ENCODE data around the gene GGT6.

GGT6 gene

DNA sequence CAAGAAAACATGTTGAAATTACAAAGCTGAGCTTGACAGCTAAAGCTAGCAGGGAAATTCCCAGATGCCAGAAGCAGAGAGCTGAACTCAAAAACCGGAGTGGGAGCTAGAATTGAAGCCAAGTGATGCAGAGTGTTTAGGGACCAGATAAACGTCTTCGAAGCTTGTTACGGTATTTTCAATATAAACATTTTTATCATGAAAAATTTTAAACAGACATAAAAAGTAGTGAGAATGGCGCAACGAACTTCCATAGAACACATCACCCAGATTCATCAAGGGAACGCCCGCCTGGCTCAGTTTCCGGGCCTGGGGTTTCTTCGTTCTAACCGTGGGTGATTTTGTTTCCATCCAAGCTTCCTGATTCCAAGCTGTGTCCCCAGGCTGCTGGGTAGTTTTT, 43.6 kb downstream of the GGT6 start:
- H3K9ac ChIP-seq (ENCODE audit: low read length), result no peak overlapping the region

DNA sequence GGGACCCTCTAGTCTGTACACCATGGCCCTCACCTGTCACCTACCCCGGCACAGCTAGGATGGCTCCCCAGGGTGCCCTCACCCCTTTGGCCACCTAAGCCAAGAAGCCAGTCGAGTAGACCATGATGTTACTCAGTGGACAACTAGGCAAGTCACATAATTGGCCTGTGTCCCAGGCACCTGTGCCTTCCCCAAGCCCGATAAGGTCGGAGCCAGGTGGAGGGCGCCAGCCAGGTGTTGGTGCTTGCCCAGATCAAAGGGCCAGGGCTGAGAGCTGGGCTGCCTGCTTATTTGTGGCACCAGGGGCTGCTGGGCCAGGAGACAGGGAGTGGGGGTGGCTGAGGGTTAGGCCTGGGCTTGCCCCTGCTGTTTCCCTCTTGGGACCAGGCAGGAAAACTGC, 44.9 kb downstream of the GGT6 start:
- no peak overlapping the region for H4K8ac ChIP-seq (ENCODE audit: low read depth, low read length)

More for the DNA sequence above, 43.6 kb downstream of the GGT6 start:
- DNase-seq, result no peak
- no CpG with 5 or more reads among the region's 11 CpGs for WGBS (ENCODE audit: extremely low coverage, insufficient coverage, low lambda C conversion rate)
- Histone ChIP-seq H3K79me2 (ENCODE audit: control insufficient read depth, insufficient read depth, low read length) (no peaks in the 10 kb centered on the region), H3K79me1 (ENCODE audit: low read length) (no peaks in the 10 kb centered on the region), H3K23ac (ENCODE audit: low read length) (no peak overlapping the region), H3K4me3 (ENCODE audit: low read length) (no peak overlapping the region), H3K18ac (ENCODE audit: low read length) (no peak overlapping the region), H2AK5ac (ENCODE audit: low read length) (no peak overlapping the region), H3K36me3 (ENCODE audit: control insufficient read depth, insufficient read depth, low read length) (no peaks in the 10 kb centered on the region), H3K27me3 (ENCODE audit: insufficient read depth, low read length, poor library complexity) (no peaks in the 10 kb centered on the region), H4K8ac (ENCODE audit: low read depth, low read length) (no peak overlapping the region), H2BK5ac (ENCODE audit: low read length) (no peak overlapping the region), H2BK15ac (replicated peaks; ENCODE audit: low read depth) (no peak overlapping the region), H3K4me2 (ENCODE audit: low read length) (no peak overlapping the region), H3K27ac (ENCODE audit: low read depth, low read length) (no peak overlapping the region), H4K5ac (ENCODE audit: low read length) (no peak overlapping the region), H3K56ac (ENCODE audit: low read length) (no peak overlapping the region), H2BK120ac (ENCODE audit: low read depth, low read length) (no peak overlapping the region), H3K4me1 (ENCODE audit: control insufficient read depth, low read depth, low read length) (no peaks in the 10 kb centered on the region), H3K4ac (ENCODE audit: low read depth, low read length) (no peak overlapping the region)

DNA sequence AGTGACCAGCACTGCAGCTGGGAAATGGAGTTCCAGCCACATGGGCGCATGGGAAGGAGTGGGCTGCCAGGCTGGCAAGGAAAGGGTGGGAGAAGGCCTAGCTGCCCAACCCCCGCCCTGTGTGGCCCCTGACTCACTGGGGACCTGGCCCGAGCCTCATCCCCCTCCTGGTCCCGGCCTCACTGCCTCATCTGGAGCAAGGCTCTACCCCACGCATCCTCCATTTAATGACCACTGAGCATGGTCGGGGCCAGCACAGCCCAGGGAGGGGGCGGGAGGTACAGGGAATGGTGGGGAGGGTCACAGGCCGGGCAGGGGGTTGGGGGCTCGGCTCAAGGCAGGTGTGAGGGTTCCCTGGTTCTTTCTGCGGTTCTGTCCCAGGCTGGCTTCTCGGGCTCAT, 45.6 kb downstream of the GGT6 start:
- no peaks in the 10 kb centered on the region for H3K4me1 ChIP-seq (ENCODE audit: control insufficient read depth, low read depth, low read length)
- no peak overlapping the region for H3K9ac ChIP-seq (ENCODE audit: low read length)
- H4K5ac ChIP-seq (ENCODE audit: low read length), result no peak overlapping the region
- H3K18ac ChIP-seq (ENCODE audit: low read length), result no peak overlapping the region
- no peak overlapping the region for H4K8ac ChIP-seq (ENCODE audit: low read depth, low read length)
- H3K4me2 ChIP-seq (ENCODE audit: low read length), result no peak overlapping the region
- H3K79me2 ChIP-seq (ENCODE audit: control insufficient read depth, insufficient read depth, low read length), result no peaks in the 10 kb centered on the region
- H2BK120ac ChIP-seq (ENCODE audit: low read depth, low read length), result no peak overlapping the region
- WGBS (ENCODE audit: extremely low coverage, insufficient coverage, low lambda C conversion rate), result no CpG with 5 or more reads among the region's 11 CpGs
- no peak overlapping the region for H3K23ac ChIP-seq (ENCODE audit: low read length)
- no peak overlapping the region for H3K27ac ChIP-seq (ENCODE audit: low read depth, low read length)
- no peak overlapping the region for H3K56ac ChIP-seq (ENCODE audit: low read length)
- no peaks in the 10 kb centered on the region for H3K79me1 ChIP-seq (ENCODE audit: low read length)
- no peaks in the 10 kb centered on the region for H3K36me3 ChIP-seq (ENCODE audit: control insufficient read depth, insufficient read depth, low read length)
- no peaks in the 10 kb centered on the region for H3K27me3 ChIP-seq (ENCODE audit: insufficient read depth, low read length, poor library complexity)
- no peak overlapping the region for H3K4me3 ChIP-seq (ENCODE audit: low read length)
- H3K4ac ChIP-seq (ENCODE audit: low read depth, low read length), result no peak overlapping the region
- no peak overlapping the region for H2AK5ac ChIP-seq (ENCODE audit: low read length)
- no peak overlapping the region for H2BK15ac ChIP-seq (replicated peaks; ENCODE audit: low read depth)
- no peak overlapping the region for H2BK5ac ChIP-seq (ENCODE audit: low read length)
- no peak for DNase-seq

More for the DNA sequence above, 44.9 kb downstream of the GGT6 start:
- Histone ChIP-seq H3K4me3 (ENCODE audit: low read length) (no peak overlapping the region), H2BK15ac (replicated peaks; ENCODE audit: low read depth) (no peak overlapping the region), H3K27ac (ENCODE audit: low read depth, low read length) (no peak overlapping the region), H3K27me3 (ENCODE audit: insufficient read depth, low read length, poor library complexity) (no peaks in the 10 kb centered on the region), H3K23ac (ENCODE audit: low read length) (no peak overlapping the region), H3K36me3 (ENCODE audit: control insufficient read depth, insufficient read depth, low read length) (no peaks in the 10 kb centered on the region), H2BK120ac (ENCODE audit: low read depth, low read length) (no peak overlapping the region), H3K79me2 (ENCODE audit: control insufficient read depth, insufficient read depth, low read length) (no peaks in the 10 kb centered on the region), H3K4ac (ENCODE audit: low read depth, low read length) (no peak overlapping the region), H3K56ac (ENCODE audit: low read length) (no peak overlapping the region), H3K4me1 (ENCODE audit: control insufficient read depth, low read depth, low read length) (no peaks in the 10 kb centered on the region), H3K18ac (ENCODE audit: low read length) (no peak overlapping the region), H2BK5ac (ENCODE audit: low read length) (no peak overlapping the region), H3K9ac (ENCODE audit: low read length) (no peak overlapping the region), H2AK5ac (ENCODE audit: low read length) (no peak overlapping the region), H3K79me1 (ENCODE audit: low read length) (no peaks in the 10 kb centered on the region), H4K5ac (ENCODE audit: low read length) (no peak overlapping the region), H3K4me2 (ENCODE audit: low read length) (no peak overlapping the region)
- WGBS (ENCODE audit: extremely low coverage, insufficient coverage, low lambda C conversion rate), result no CpG with 5 or more reads among the region's 5 CpGs
- no peak for DNase-seq

DNA sequence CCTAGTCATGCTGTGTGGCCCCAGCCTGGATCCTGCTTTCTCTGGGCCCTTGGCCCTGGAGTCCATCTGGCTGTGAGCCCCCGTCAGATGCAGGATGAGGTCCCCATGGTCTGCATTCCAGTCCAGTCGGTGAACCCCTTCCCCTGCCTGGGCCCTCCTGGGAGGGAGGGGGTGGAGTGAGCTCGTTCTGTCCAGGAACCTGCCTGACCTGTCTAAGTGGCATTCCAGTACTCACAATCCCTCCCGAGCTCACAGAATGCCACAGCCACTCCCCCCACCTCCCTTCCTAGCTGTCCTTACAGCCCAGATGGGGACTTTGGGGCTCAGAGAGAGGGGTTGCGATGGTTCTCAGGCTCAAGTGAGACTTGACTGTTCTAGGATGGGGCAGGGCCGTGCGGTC, 46.2 kb downstream of the GGT6 start:
- Histone ChIP-seq H3K4me1 (ENCODE audit: control insufficient read depth, low read depth, low read length) (no peaks in the 10 kb centered on the region), H3K27ac (ENCODE audit: low read depth, low read length) (no peak overlapping the region), H3K4me3 (ENCODE audit: low read length) (no peak overlapping the region), H3K18ac (ENCODE audit: low read length) (no peak overlapping the region), H3K9ac (ENCODE audit: low read length) (no peak overlapping the region), H3K36me3 (ENCODE audit: control insufficient read depth, insufficient read depth, low read length) (no peaks in the 10 kb centered on the region), H2BK120ac (ENCODE audit: low read depth, low read length) (no peak overlapping the region), H3K79me1 (ENCODE audit: low read length) (no peaks in the 10 kb centered on the region), H3K27me3 (ENCODE audit: insufficient read depth, low read length, poor library complexity) (no peaks in the 10 kb centered on the region), H3K23ac (ENCODE audit: low read length) (no peak overlapping the region), H3K79me2 (ENCODE audit: control insufficient read depth, insufficient read depth, low read length) (no peaks in the 10 kb centered on the region), H3K56ac (ENCODE audit: low read length) (no peak overlapping the region), H2AK5ac (ENCODE audit: low read length) (no peak overlapping the region), H3K4me2 (ENCODE audit: low read length) (no peak overlapping the region), H3K4ac (ENCODE audit: low read depth, low read length) (no peak overlapping the region), H4K5ac (ENCODE audit: low read length) (no peak overlapping the region), H4K8ac (ENCODE audit: low read depth, low read length) (no peak overlapping the region), H2BK5ac (ENCODE audit: low read length) (no peak overlapping the region), H2BK15ac (replicated peaks; ENCODE audit: low read depth) (no peak overlapping the region)
- no CpG with 5 or more reads among the region's 7 CpGs for WGBS (ENCODE audit: extremely low coverage, insufficient coverage, low lambda C conversion rate)
- DNase-seq, result peak; percentile 71

DNA sequence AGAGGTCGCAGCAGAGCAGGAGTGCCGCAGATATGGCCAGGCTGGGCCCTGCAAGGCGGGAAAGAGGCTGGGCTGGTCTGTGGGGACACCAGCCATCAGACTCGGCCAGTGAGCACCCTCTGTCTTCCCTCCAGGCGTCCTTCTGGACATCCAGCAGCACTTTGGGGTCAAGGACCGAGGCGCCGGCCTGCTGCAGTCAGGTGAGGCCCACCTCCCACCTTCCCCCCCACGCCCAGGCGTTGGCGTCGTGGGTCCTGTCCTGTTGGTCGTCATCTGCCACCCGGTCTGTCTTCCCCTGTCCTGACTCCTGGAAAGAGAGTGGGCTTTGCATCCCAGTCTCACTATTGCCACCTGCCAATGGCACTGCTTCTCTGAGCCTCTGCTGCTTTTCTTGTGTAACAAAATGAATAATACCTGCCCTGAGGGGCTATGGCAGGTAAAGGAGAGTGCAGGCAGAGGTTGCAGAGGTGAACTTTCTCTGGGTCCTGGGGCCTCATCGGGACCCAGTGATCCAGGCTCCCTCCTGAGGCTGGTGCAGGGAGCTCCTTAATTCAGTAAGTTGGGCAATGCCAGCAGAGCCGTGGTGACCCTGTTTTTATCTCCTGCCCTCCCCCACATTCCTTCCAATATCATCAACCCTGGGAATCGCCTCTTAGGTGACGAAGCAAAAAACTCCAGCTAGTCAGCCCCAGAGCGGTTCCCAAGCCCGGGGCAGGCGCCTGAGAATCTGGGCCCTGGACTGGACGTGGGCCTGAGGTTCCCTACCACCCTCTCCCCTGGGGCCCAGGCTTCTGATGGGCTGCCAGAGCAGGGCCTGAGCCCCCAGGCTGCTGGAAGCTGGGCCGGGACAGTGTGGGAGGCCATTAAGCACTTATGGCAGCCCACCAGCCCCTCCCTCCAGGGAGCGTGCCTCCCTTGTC, 47.0 kb downstream of the GGT6 start:
- whole genome bisulfite sequencing (ENCODE audit: extremely low coverage, insufficient coverage, low lambda C conversion rate), result no CpG with 5 or more reads among the region's 24 CpGs
- H3K18ac ChIP-seq (ENCODE audit: low read length), result no peak overlapping the region
- DNase-seq, result no peak

More for the DNA sequence above, 47.0 kb downstream of the GGT6 start:
- Histone ChIP-seq H2BK120ac (ENCODE audit: low read depth, low read length) (no peak overlapping the region), H4K8ac (ENCODE audit: low read depth, low read length) (no peak overlapping the region), H3K27me3 (ENCODE audit: insufficient read depth, low read length, poor library complexity) (no peaks in the 10 kb centered on the region), H4K5ac (ENCODE audit: low read length) (no peak overlapping the region), H3K4me2 (ENCODE audit: low read length) (no peak overlapping the region), H3K4me1 (ENCODE audit: control insufficient read depth, low read depth, low read length) (no peaks in the 10 kb centered on the region), H3K36me3 (ENCODE audit: control insufficient read depth, insufficient read depth, low read length) (no peaks in the 10 kb centered on the region), H3K9ac (ENCODE audit: low read length) (no peak overlapping the region), H2AK5ac (ENCODE audit: low read length) (no peak overlapping the region), H2BK5ac (ENCODE audit: low read length) (no peak overlapping the region), H3K56ac (ENCODE audit: low read length) (no peak overlapping the region), H3K23ac (ENCODE audit: low read length) (no peak overlapping the region), H3K79me2 (ENCODE audit: control insufficient read depth, insufficient read depth, low read length) (no peaks in the 10 kb centered on the region), H3K4me3 (ENCODE audit: low read length) (no peak overlapping the region), H2BK15ac (replicated peaks; ENCODE audit: low read depth) (no peak overlapping the region), H3K27ac (ENCODE audit: low read depth, low read length) (no peak overlapping the region), H3K4ac (ENCODE audit: low read depth, low read length) (no peak overlapping the region), H3K79me1 (ENCODE audit: low read length) (no peaks in the 10 kb centered on the region)
